ENCODE results near the gene BAIAP2.
"Not testable (repeated sequence)": the region's sequence is repeated elsewhere in the genome, so short reads cannot be mapped to it uniquely, and the experiment has no call there.

Gene BAIAP2

DNA sequence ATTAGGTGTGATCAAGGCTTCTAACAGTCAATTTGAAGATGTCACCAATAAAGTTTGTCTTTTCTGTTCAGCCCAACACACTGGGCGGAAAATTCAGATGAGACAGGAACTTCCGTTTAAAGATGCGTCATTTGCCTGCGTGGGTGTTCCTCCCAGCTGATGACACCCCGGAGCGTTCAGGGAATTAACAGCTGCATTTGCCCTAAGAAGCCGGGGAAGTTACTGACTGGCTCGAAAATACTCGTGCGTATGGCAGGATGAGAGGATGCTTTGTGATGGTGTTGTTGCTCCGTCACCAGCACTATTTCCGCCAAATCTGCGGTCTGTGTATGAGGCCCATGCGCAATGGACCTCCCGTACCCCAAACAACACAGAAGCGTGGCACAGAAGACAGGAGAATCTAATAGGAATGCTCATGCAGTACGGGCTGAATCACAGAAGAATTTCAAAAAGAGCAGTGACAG is 118.4 kb downstream of the BAIAP2 start:
- Histone ChIP-seq H3K4me1 (ENCODE audit: insufficient read depth, low read length) (no peaks in the 10 kb centered on the region), H3K36me3 (ENCODE audit: insufficient read depth, low read length) (no peaks in the 10 kb centered on the region), H3K9me3 (ENCODE audit: low read length) (peaks cover 2% of the 10 kb centered on the region), H3K4me3 (ENCODE audit: low read length) (no peak overlapping the region), H3K27me3 (ENCODE audit: insufficient read depth, low read length) (no peaks in the 10 kb centered on the region), H2AFZ (ENCODE audit: low read depth, low read length) (no peak overlapping the region)

DNA sequence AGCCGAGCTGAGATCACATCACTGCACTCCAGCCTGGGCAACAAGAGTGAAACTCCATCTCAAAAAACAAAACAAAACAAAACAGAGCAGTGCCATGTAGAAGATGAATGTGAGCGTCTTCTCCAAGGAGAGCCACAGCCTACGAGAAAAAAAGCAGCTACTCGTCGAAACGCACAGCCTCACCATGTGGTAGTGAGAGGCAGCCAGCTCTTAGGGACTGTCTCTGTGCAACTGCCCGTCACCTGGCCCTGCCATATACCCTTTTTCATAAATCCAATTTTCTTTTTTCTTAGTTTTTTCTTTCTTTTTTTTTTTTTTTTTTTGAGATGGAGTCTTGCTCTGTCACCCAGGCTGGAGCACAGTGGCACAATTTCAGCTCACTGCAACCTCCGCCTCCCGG is 119.1 kb downstream of the BAIAP2 start:
- H3K9me3 ChIP-seq (ENCODE audit: low read length); H2AFZ ChIP-seq (ENCODE audit: low read depth, low read length); H3K36me3 ChIP-seq (ENCODE audit: insufficient read depth, low read length); H3K4me3 ChIP-seq (ENCODE audit: low read length); H3K27me3 ChIP-seq (ENCODE audit: insufficient read depth, low read length); H3K4me1 ChIP-seq (ENCODE audit: insufficient read depth, low read length): not testable (repeated sequence)

- Histone ChIP-seq H3K4me3 (ENCODE audit: low read length) (no peak overlapping the region), H2AFZ (ENCODE audit: low read depth, low read length) (no peak overlapping the region), H3K27me3 (ENCODE audit: insufficient read depth, low read length) (no peaks in the 10 kb centered on the region), H3K9me3 (ENCODE audit: low read length) (peaks cover 2% of the 10 kb centered on the region), H3K36me3 (ENCODE audit: insufficient read depth, low read length) (no peaks in the 10 kb centered on the region), H3K4me1 (ENCODE audit: insufficient read depth, low read length) (no peaks in the 10 kb centered on the region)
Measured at GRCh38 chr17:81154961-81155360, 120.0 kb downstream of the BAIAP2 start.

- Histone ChIP-seq H3K36me3 (ENCODE audit: insufficient read depth, low read length) (no peaks in the 10 kb centered on the region), H3K4me3 (ENCODE audit: low read length) (no peak overlapping the region), H2AFZ (ENCODE audit: low read depth, low read length) (no peak overlapping the region), H3K27me3 (ENCODE audit: insufficient read depth, low read length) (no peaks in the 10 kb centered on the region), H3K9me3 (ENCODE audit: low read length) (peaks cover 2% of the 10 kb centered on the region), H3K4me1 (ENCODE audit: insufficient read depth, low read length) (no peaks in the 10 kb centered on the region)
Measured at GRCh38 chr17:81156866-81157805, 122.2 kb downstream of the BAIAP2 start.

GRCh38 chr17:81157848-81158687 is 123.1 kb downstream of the BAIAP2 start:
- Histone ChIP-seq H3K9me3 (ENCODE audit: low read length) (peaks cover 2% of the 10 kb centered on the region), H2AFZ (ENCODE audit: low read depth, low read length) (no peak overlapping the region), H3K36me3 (ENCODE audit: insufficient read depth, low read length) (no peaks in the 10 kb centered on the region), H3K27me3 (ENCODE audit: insufficient read depth, low read length) (no peaks in the 10 kb centered on the region), H3K4me1 (ENCODE audit: insufficient read depth, low read length) (no peaks in the 10 kb centered on the region), H3K4me3 (ENCODE audit: low read length) (no peak overlapping the region)

GRCh38 chr17:81158688-81159590 is 124.0 kb downstream of the BAIAP2 start:
- Histone ChIP-seq H2AFZ (ENCODE audit: low read depth, low read length) (no peak overlapping the region), H3K27me3 (ENCODE audit: insufficient read depth, low read length) (no peaks in the 10 kb centered on the region), H3K4me1 (ENCODE audit: insufficient read depth, low read length) (no peaks in the 10 kb centered on the region), H3K4me3 (ENCODE audit: low read length) (no peak overlapping the region), H3K36me3 (ENCODE audit: insufficient read depth, low read length) (no peaks in the 10 kb centered on the region), H3K9me3 (ENCODE audit: low read length) (peaks cover 2% of the 10 kb centered on the region)

DNA sequence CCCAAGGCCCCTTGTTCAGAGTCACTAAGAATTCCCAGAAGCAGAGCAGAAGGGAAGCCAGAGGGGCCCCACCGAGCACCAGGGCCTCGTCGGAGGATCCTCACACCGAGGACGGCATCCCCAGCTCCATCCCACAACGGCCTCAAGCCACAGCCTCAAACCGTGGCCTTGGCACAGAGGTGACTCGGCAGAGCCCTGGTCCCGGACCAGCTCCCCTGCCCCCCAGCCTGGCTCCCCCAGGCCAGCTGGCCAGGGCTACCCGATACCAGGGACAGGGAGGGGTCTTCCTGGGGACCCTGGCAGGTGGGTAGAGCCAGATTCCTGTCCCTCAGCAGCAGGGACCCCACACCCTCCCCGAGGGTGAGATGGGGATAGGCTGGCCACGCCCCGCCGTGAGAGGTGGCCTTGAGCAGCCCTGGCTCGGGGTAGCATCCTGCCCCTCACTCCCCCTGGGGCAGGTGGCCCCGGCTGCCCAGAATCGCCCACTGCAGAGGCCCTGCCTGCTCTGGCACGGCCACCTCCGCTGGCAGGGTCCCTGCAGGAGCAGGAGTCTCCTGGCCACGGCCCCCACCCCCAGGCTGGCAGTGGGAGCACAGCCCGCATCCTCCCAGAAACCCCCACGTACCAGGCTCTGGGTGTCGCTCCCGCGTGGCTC is 124.8 kb downstream of the BAIAP2 start:
- H3K27me3 ChIP-seq (ENCODE audit: insufficient read depth, low read length): no peaks in the 10 kb centered on the region
- H3K4me1 ChIP-seq (ENCODE audit: insufficient read depth, low read length): peaks cover 4% of the 10 kb centered on the region
- no peak overlapping the region for H3K4me3 ChIP-seq (ENCODE audit: low read length)
- H3K36me3 ChIP-seq (ENCODE audit: insufficient read depth, low read length): no peaks in the 10 kb centered on the region
- peaks cover 2% of the 10 kb centered on the region for H3K9me3 ChIP-seq (ENCODE audit: low read length)
- H2AFZ ChIP-seq (ENCODE audit: low read depth, low read length): no peak overlapping the region

GRCh38 chr17:81160306-81160705 is 125.4 kb downstream of the BAIAP2 start:
- Histone ChIP-seq H3K9me3 (ENCODE audit: low read length) (peaks cover 2% of the 10 kb centered on the region), H3K4me3 (ENCODE audit: low read length) (no peak overlapping the region), H3K27me3 (ENCODE audit: insufficient read depth, low read length) (no peaks in the 10 kb centered on the region), H2AFZ (ENCODE audit: low read depth, low read length) (no peak overlapping the region), H3K4me1 (ENCODE audit: insufficient read depth, low read length) (peaks cover 10% of the 10 kb centered on the region), H3K36me3 (ENCODE audit: insufficient read depth, low read length) (no peaks in the 10 kb centered on the region)

- Histone ChIP-seq H3K9me3 (ENCODE audit: low read length) (peaks cover 2% of the 10 kb centered on the region), H3K36me3 (ENCODE audit: insufficient read depth, low read length) (no peaks in the 10 kb centered on the region), H3K4me1 (ENCODE audit: insufficient read depth, low read length) (peaks cover 15% of the 10 kb centered on the region), H3K4me3 (ENCODE audit: low read length) (no peak overlapping the region), H2AFZ (ENCODE audit: low read depth, low read length) (no peak overlapping the region), H3K27me3 (ENCODE audit: insufficient read depth, low read length) (no peaks in the 10 kb centered on the region)
Measured at GRCh38 chr17:81160747-81161453, 125.9 kb downstream of the BAIAP2 start.

- Histone ChIP-seq H3K36me3 (ENCODE audit: insufficient read depth, low read length) (no peaks in the 10 kb centered on the region), H3K9me3 (ENCODE audit: low read length) (peaks cover 2% of the 10 kb centered on the region), H3K27me3 (ENCODE audit: insufficient read depth, low read length) (no peaks in the 10 kb centered on the region), H3K4me3 (ENCODE audit: low read length) (no peak overlapping the region), H3K4me1 (ENCODE audit: insufficient read depth, low read length) (peaks cover 16% of the 10 kb centered on the region), H2AFZ (ENCODE audit: low read depth, low read length) (no peak overlapping the region)
Measured at GRCh38 chr17:81161536-81161935, 126.6 kb downstream of the BAIAP2 start.

DNA sequence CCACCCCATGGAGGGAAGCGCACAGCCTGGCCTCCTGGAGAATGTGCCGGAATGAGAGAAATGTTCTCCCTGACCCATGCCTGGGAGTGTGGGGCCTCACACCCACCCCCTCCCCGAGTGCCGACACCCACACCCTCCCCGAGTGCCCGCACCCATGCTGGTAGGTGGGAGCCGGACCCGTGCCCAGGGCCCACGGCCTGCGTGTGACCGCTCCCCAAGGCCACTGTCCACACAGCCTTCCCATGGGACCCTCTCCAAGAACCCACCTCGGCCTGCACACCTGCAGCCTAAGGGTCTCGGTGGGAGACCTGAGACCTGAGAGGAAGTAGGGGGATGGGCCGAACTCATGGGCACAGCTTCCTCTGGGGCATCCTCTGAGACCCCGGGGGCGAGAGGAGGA is 127.0 kb downstream of the BAIAP2 start:
- Histone ChIP-seq H3K9me3 (ENCODE audit: low read length) (peaks cover 2% of the 10 kb centered on the region), H3K4me3 (ENCODE audit: low read length) (no peak overlapping the region), H2AFZ (ENCODE audit: low read depth, low read length) (no peak overlapping the region), H3K36me3 (ENCODE audit: insufficient read depth, low read length) (no peaks in the 10 kb centered on the region), H3K4me1 (ENCODE audit: insufficient read depth, low read length) (peaks cover 20% of the 10 kb centered on the region), H3K27me3 (ENCODE audit: insufficient read depth, low read length) (no peaks in the 10 kb centered on the region)

DNA sequence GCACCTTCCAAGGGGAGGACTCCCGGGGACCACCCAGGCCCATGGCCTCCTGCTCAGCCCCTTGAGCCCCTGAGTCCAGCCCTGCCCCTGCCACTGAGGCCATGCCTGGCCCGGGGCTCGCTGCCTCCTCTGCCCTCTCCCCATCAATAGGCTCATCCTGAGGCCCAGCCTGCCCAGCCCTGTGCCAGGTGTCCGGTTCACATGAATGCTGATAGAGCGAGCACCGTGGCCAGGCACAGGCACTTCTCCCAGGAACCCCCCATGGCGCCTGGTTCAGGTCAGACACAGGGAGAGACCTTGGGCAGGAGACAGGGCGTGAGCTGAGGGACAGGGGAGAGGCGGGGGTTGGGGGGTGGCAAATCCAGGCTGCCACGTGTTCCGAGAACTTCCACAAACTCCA is 127.5 kb downstream of the BAIAP2 start:
- Histone ChIP-seq H3K4me1 (ENCODE audit: insufficient read depth, low read length) (peaks cover 20% of the 10 kb centered on the region), H3K36me3 (ENCODE audit: insufficient read depth, low read length) (no peaks in the 10 kb centered on the region), H3K9me3 (ENCODE audit: low read length) (peaks cover 1% of the 10 kb centered on the region), H3K27me3 (ENCODE audit: insufficient read depth, low read length) (no peaks in the 10 kb centered on the region), H3K4me3 (ENCODE audit: low read length) (no peak overlapping the region), H2AFZ (ENCODE audit: low read depth, low read length) (no peak overlapping the region)
